HCT116 (cell line): Measurements from ENCODE around the gene DHRS7B. TPM values are rescaled to one million over a fixed set of nuclear protein-coding genes. Genes with fewer than 3 reads are reported as not detected.

Experiments
- ATAC-seq: fragments of 200-7000 bp; cut with Tn5 transposase; 2 replicates; pipeline ENCODE4 v1.9.1; 2020; ENCODE audit warnings: mild to moderate bottlenecking, moderate library complexity
- BruUV-seq: library from RNA; stranded (reverse); fragments of 400-500 nt; replicated peaks from 2 replicates; lab custom pipeline; 2021; lab: Mats Ljungman, UMichigan
- CTCF ChIA-PET: fragments of 300-600 bp; sonication (Branson Sonifier 250); formaldehyde crosslinking; loops from one replicate; lab custom pipeline; 2021; ENCODE audit warnings: antibody characterized with exemption; lab: Charles Lee
- POLR2A ChIA-PET: fragments of 300-600, 350-600 bp; sonication (Branson Sonifier 250); formaldehyde crosslinking; loops from one replicate; lab custom pipeline; 2021; ENCODE audit warnings: antibody characterized with exemption; lab: Charles Lee
- RAD21 ChIA-PET, 2 experiments: fragments of 300-600 bp; sonication (Branson Sonifier 250); formaldehyde crosslinking; loops; one replicate each; lab custom pipeline; 2023; ENCODE audit warnings: low total read pairs in 2 of 2; ENCODE audit not compliant: uncharacterized antibody in 2 of 2, unreplicated experiment in 2 of 2, low non-redundant PET in 1 of 2; lab: Charles Lee
- DNase-seq: peaks from one replicate; pipeline ENCODE4 v3.0.0-alpha.2; 2010; ENCODE audit warnings: low read depth, low spot score
- H2AFZ ChIP-seq: fragments of 200-600 bp; shearing (Covaris generic), sonication (generic); 2 replicates; pipeline ENCODE4 v1.6.1; 2017; ENCODE audit warnings: low read depth, mixed run types, mixed read lengths, antibody characterized with exemption, low read length; ENCODE audit not compliant: poor library complexity, severe bottlenecking
- H3K27ac ChIP-seq: 2 replicates; pipeline ENCODE4 v1.5.1; 2012; ENCODE audit warnings: low read depth, low read length
- H3K27me3 ChIP-seq: fragments of 200-600 bp; sonication (generic); 2 replicates; pipeline ENCODE4 v1.6.1; 2016; ENCODE audit warnings: mixed run types, low read length, mixed read lengths; ENCODE audit not compliant: insufficient read depth
- H3K36me3 ChIP-seq, 2 experiments: fragments of 200-500 bp in 1 of 2; fragments of 200-600 bp in 1 of 2; sonication (Bioruptor generic) in 1 of 2; sonication (generic) in 1 of 2; 2 replicates each; pipeline versions ENCODE4 v1.5.1 to v1.6.1; 2014 to 2016; ENCODE audit warnings: low read length in 2 of 2, inconsistent platforms in 1 of 2, mixed read lengths in 1 of 2, mixed run types in 1 of 2; ENCODE audit not compliant: insufficient read depth in 2 of 2, control insufficient read depth in 1 of 2
- H3K4me1 ChIP-seq, 2 experiments: fragments of 200-600 bp in 1 of 2; sonication (generic) in 1 of 2; 2 replicates each; pipeline versions ENCODE4 v1.5.1 to v1.6.1; 2012 to 2017; ENCODE audit warnings: low read length in 2 of 2, inconsistent platforms in 1 of 2, mild to moderate bottlenecking in 1 of 2, mixed read lengths in 1 of 2, mixed run types in 1 of 2, moderate library complexity in 1 of 2; ENCODE audit not compliant: insufficient read depth in 2 of 2, control insufficient read depth in 1 of 2
- H3K4me2 ChIP-seq: fragments of 200-600 bp; sonication (generic); 2 replicates; pipeline ENCODE4 v1.6.1; 2017; ENCODE audit warnings: mixed run types, low read length, mixed read lengths
- H3K4me3 ChIP-seq, 2 experiments: fragments of 200-600 bp in 1 of 2; sonication (generic) in 1 of 2; replicated peaks in 1 of 2; 2 replicates each; pipeline ENCODE4 v1.5.1; 2011 to 2016; ENCODE audit warnings: low read length in 2 of 2, control low read depth in 1 of 2, low read depth in 1 of 2, mild to moderate bottlenecking in 1 of 2, mixed read lengths in 1 of 2, mixed run types in 1 of 2
- H3K79me2 ChIP-seq: fragments of 200-600 bp; sonication (generic); 2 replicates; pipeline ENCODE4 v1.6.1; 2017; ENCODE audit warnings: mild to moderate bottlenecking, mixed run types, low read length, moderate library complexity, mixed read lengths; ENCODE audit not compliant: insufficient read depth
- H3K9ac ChIP-seq: fragments of 200-600 bp; sonication (generic); 2 replicates; pipeline ENCODE4 v1.6.1; 2016; ENCODE audit warnings: low read length, mixed read lengths
- H3K9me2 ChIP-seq: fragments of 200-600 bp; sonication (generic), shearing (Covaris generic); 2 replicates; pipeline ENCODE4 v1.6.1; 2017; ENCODE audit warnings: mixed run types, mild to moderate bottlenecking, moderate library complexity; ENCODE audit not compliant: insufficient read depth
- H3K9me3 ChIP-seq, 2 experiments: fragments of 200-500 bp in 1 of 2; fragments of 200-600 bp in 1 of 2; sonication (Bioruptor generic) in 1 of 2; sonication (generic) in 1 of 2; 2 replicates each; pipeline ENCODE4 v1.6.1; 2014 to 2017; ENCODE audit warnings: low read length in 2 of 2, mixed read lengths in 2 of 2, inconsistent platforms in 1 of 2, low read depth in 1 of 2, mild to moderate bottlenecking in 1 of 2, mixed run types in 1 of 2, moderate library complexity in 1 of 2; ENCODE audit not compliant: control insufficient read depth in 1 of 2, insufficient read depth in 1 of 2
- H4K20me1 ChIP-seq: fragments of 200-600 bp; sonication (generic), shearing (Covaris generic); 2 replicates; pipeline ENCODE4 v1.6.1; 2017; ENCODE audit warnings: mixed run types, mild to moderate bottlenecking, moderate library complexity; ENCODE audit not compliant: insufficient read depth
- CEBPB ChIP-seq: IDR thresholded peaks from 2 replicates; pipeline ENCODE4 v1.6.1; 2012; ENCODE audit warnings: low read depth
- ELF1 ChIP-seq: IDR thresholded peaks from 2 replicates; pipeline ENCODE4 v1.6.1; 2012; ENCODE audit warnings: low read depth, borderline replicate concordance
- POLR2AphosphoS5 ChIP-seq: IDR thresholded peaks from 2 replicates; pipeline ENCODE4 v1.6.1; 2011; ENCODE audit warnings: mild to moderate bottlenecking, low read depth, low read length, moderate library complexity
- RAD21 ChIP-seq: IDR thresholded peaks from 2 replicates; pipeline ENCODE4 v1.6.1; 2012; ENCODE audit warnings: low read depth, mild to moderate bottlenecking
- SRF ChIP-seq: IDR thresholded peaks from 2 replicates; pipeline ENCODE4 v1.6.1; 2012; ENCODE audit warnings: low read depth
- intact Hi-C: fragments of 100-400 bp; cut with micrococcal nuclease; formaldehyde crosslinking; loops from 2 replicates; pipeline ENCODE4 v1.10.0; 2022
- total RNA-seq: library from RNA; stranded (reverse); gene quantifications from one replicate; pipeline ENCODE4 v1.2.1, GENCODE V29; 2021; ENCODE audit not compliant: unreplicated experiment
- TF ChIP-seq, protein P1 (sequence below): IDR thresholded peaks from 2 replicates; pipeline ENCODE4 v1.6.1; 2011; ENCODE audit warnings: mild to moderate bottlenecking, low read length, moderate library complexity; ENCODE audit not compliant: insufficient replicate concordance; ENCODE audit errors: extremely low read depth

Gene DHRS7B
- total RNA-seq, 1 experiment from 2014 or later, result 19.6 TPM

DNA sequence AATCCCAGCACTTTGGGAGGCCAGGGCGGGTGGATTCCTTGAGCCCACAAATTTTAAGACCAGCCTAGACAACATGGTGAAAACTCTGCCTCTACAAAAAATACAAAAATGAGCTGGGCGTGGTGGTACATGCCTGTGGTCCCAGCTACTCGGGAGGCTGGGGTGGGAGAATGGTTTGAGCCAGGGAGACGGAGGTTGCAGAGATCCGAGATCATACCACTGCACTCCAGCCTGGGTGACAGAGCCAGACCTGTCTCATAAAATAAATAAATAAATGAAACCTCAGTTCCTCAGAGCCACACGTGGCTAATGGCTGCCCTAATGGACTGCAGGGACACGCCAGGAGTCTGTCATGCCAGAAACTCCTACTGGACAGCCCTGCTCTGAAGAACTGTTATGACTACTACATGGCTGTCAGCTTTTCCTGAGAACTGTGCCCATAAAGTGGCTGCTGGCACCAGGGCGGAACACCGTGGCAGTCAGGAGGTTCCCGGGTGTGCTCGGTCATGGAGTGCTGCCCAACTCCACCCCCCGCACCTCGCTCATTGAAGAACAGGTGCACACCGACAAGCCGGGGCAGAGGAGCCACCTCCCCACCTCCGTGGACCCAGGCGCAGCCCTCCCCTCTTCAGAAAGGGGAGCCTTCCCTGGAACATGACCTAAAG is 82.9 kb downstream of the DHRS7B start:
- no peaks in the 10 kb centered on the region for H3K27me3 ChIP-seq
- H3K4me1 ChIP-seq, result peaks cover 7 to 12% of the 10 kb centered on the region in 2 experiments; a peak in 3 of 4 replicates
- no peak overlapping the region for H3K4me3 ChIP-seq
- POLR2A ChIA-PET, result no interaction called here
- no peak overlapping the region for H3K9ac ChIP-seq
- H3K9me3 ChIP-seq, result no peaks in the 10 kb centered on the region
- no peak for ATAC-seq
- H2AFZ ChIP-seq, result no peak overlapping the region
- BruUV-seq, result no TSS peak
- intact Hi-C loops, result loop anchor here (5.0 kb wide), 1 partner anchor 167 kb away; the partner anchor contains the start of gene USP22
- H4K20me1 ChIP-seq, result peaks cover 8% of the 10 kb centered on the region; the same call in 1 of the 2 replicates
- TF ChIP-seq ELF1 (no peak), SRF (no peak), CEBPB (no peak), RAD21 (no peak), POLR2AphosphoS5 (no peak)
- TF ChIP-seq, protein P1, sequence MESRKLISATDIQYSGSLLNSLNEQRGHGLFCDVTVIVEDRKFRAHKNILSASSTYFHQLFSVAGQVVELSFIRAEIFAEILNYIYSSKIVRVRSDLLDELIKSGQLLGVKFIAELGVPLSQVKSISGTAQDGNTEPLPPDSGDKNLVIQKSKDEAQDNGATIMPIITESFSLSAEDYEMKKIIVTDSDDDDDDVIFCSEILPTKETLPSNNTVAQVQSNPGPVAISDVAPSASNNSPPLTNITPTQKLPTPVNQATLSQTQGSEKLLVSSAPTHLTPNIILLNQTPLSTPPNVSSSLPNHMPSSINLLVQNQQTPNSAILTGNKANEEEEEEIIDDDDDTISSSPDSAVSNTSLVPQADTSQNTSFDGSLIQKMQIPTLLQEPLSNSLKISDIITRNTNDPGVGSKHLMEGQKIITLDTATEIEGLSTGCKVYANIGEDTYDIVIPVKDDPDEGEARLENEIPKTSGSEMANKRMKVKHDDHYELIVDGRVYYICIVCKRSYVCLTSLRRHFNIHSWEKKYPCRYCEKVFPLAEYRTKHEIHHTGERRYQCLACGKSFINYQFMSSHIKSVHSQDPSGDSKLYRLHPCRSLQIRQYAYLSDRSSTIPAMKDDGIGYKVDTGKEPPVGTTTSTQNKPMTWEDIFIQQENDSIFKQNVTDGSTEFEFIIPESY, result no peak
- TF ChIP-seq, all 23 proteins: peak for 0
- H3K36me3 ChIP-seq, result peaks cover 9 to 27% of the 10 kb centered on the region in 2 experiments; a peak in 2 of 4 replicates
- H3K27ac ChIP-seq, result no peak overlapping the region
- ChIA-PET CTCF (no interaction called here), RAD21 (no interaction called here)
- H3K9me2 ChIP-seq, result no peaks in the 10 kb centered on the region
- H3K4me2 ChIP-seq, result no peak overlapping the region
- DNase-seq, result no peak
- H3K79me2 ChIP-seq, result peaks cover 97% of the 10 kb centered on the region
